ENCODE data around the gene ANXA8.
"Not testable (repeated sequence)": the region's sequence is repeated elsewhere in the genome, so short reads cannot be mapped to it uniquely, and the experiment has no call there.

- TF ChIP-seq CTCF, POLR2AphosphoS5, POLR2A (IDR thresholded peaks at IDR 0.05): not testable (repeated sequence)
Observed at GRCh38 chr10:47485943-47486342, 2.0 kb upstream of the ANXA8 start.
